ENCODE measurements around the gene SND1. TPM values are rescaled to one million over a fixed set of nuclear protein-coding genes. Genes with fewer than 3 reads are reported as not detected.

The SND1 gene
- total RNA-seq, 4 donors from 2014 or later = 70.8 to 141 (median 85.7) TPM

GRCh38 chr7:127818306-127818705, 166.3 kb downstream of the SND1 start:
- peaks cover 0 to 27% (median 2%) of the 10 kb centered on the region in 4 donors for H3K4me1 ChIP-seq
- no peaks in the 10 kb centered on the region for H3K9me3 ChIP-seq
- no peak overlapping the region for H3K27ac ChIP-seq
- TF ChIP-seq POLR2A (IDR thresholded peaks at IDR 0.05) = no peak
- TF ChIP-seq, protein P1, sequence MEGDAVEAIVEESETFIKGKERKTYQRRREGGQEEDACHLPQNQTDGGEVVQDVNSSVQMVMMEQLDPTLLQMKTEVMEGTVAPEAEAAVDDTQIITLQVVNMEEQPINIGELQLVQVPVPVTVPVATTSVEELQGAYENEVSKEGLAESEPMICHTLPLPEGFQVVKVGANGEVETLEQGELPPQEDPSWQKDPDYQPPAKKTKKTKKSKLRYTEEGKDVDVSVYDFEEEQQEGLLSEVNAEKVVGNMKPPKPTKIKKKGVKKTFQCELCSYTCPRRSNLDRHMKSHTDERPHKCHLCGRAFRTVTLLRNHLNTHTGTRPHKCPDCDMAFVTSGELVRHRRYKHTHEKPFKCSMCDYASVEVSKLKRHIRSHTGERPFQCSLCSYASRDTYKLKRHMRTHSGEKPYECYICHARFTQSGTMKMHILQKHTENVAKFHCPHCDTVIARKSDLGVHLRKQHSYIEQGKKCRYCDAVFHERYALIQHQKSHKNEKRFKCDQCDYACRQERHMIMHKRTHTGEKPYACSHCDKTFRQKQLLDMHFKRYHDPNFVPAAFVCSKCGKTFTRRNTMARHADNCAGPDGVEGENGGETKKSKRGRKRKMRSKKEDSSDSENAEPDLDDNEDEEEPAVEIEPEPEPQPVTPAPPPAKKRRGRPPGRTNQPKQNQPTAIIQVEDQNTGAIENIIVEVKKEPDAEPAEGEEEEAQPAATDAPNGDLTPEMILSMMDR (IDR thresholded peaks at IDR 0.05) = no peak
- TF ChIP-seq EP300 (IDR thresholded peaks at IDR 0.05) = no peak
- 96 to 100% methylated on average over 2 of the region's 2 CpGs for WGBS, 2 donors
- no peak overlapping the region for H3K4me3 ChIP-seq
- no peaks in the 10 kb centered on the region for H3K36me3 ChIP-seq
- DNase-seq (ENCODE audit: low spot score in 2 of 2) = no peak
- H3K27me3 ChIP-seq = no peaks in the 10 kb centered on the region

- H3K4me3 ChIP-seq = no peak overlapping the region
- H3K9me3 ChIP-seq = no peaks in the 10 kb centered on the region
- H3K27ac ChIP-seq = no peak overlapping the region
- peaks cover 0 to 19% (median 2%) of the 10 kb centered on the region in 4 donors for H3K4me1 ChIP-seq
- TF ChIP-seq EP300 (IDR thresholded peaks at IDR 0.05) = no peak
- TF ChIP-seq POLR2A (IDR thresholded peaks at IDR 0.05) = no peak
- TF ChIP-seq, protein P1 (IDR thresholded peaks at IDR 0.05) = no peak
- 61 to 62% methylated on average over 4 of the region's 4 CpGs for WGBS, 2 donors
- H3K36me3 ChIP-seq = no peaks in the 10 kb centered on the region
- no peak for DNase-seq (ENCODE audit: low spot score in 2 of 2)
- no peaks in the 10 kb centered on the region for H3K27me3 ChIP-seq
Observed at GRCh38 chr7:127819975-127820731, 168.2 kb downstream of the SND1 start.

DNA sequence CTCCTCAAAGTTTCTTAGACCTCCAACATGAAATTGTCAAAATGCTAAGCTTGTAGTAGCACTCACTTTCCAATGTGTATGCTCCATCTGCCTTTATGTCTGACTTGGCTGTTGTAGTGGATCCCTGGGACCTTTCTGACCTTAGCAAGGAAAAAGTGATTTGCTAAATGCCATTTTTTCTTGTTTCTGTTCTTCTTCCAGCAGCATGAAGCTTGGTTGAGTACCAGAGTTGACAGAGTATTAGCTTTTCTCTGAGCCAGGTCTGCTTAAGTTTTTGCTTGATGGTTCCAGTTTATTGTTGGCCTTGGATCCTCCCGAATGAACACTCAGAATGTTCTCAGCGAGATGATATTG, 168.7 kb downstream of the SND1 start:
- TF ChIP-seq POLR2A (IDR thresholded peaks at IDR 0.05) = no peak
- TF ChIP-seq EP300 (IDR thresholded peaks at IDR 0.05) = no peak
- TF ChIP-seq, protein P1 (IDR thresholded peaks at IDR 0.05) = no peak
- 66 to 74% methylated on average over 2 of the region's 2 CpGs for WGBS, 2 donors
- Histone ChIP-seq H3K27ac (no peak overlapping the region), H3K27me3 (no peaks in the 10 kb centered on the region), H3K9me3 (no peaks in the 10 kb centered on the region), H3K4me1 (peaks cover 0 to 19% (median 2%) of the 10 kb centered on the region in 4 donors), H3K4me3 (no peak overlapping the region), H3K36me3 (no peaks in the 10 kb centered on the region)
- DNase-seq (ENCODE audit: low spot score in 2 of 2) = no peak

- H3K9me3 ChIP-seq = no peaks in the 10 kb centered on the region
- no peaks in the 10 kb centered on the region for H3K36me3 ChIP-seq
- H3K4me1 ChIP-seq = peaks cover 0 to 19% (median 2%) of the 10 kb centered on the region in 4 donors
- no peak for DNase-seq (ENCODE audit: low spot score in 2 of 2)
- 67 to 78% methylated on average over 1 of the region's 1 CpG for WGBS, 2 donors
- TF ChIP-seq, protein P1 (IDR thresholded peaks at IDR 0.05) = no peak
- TF ChIP-seq POLR2A (IDR thresholded peaks at IDR 0.05) (no peak), EP300 (IDR thresholded peaks at IDR 0.05) (no peak)
- no peak overlapping the region for H3K27ac ChIP-seq
- no peak overlapping the region for H3K4me3 ChIP-seq
- H3K27me3 ChIP-seq = no peaks in the 10 kb centered on the region
Observed at GRCh38 chr7:127821146-127821545, 169.2 kb downstream of the SND1 start.

GRCh38 chr7:127822822-127823508, 171.0 kb downstream of the SND1 start:
- no peak for DNase-seq (ENCODE audit: low spot score in 2 of 2)
- Histone ChIP-seq H3K27me3 (no peaks in the 10 kb centered on the region), H3K36me3 (no peaks in the 10 kb centered on the region), H3K4me1 (peaks cover 0 to 19% (median 2%) of the 10 kb centered on the region in 4 donors), H3K27ac (no peak overlapping the region), H3K4me3 (no peak overlapping the region), H3K9me3 (no peaks in the 10 kb centered on the region)
- WGBS, 2 donors = 93 to 96% methylated on average over 5 of the region's 5 CpGs
- TF ChIP-seq EP300 (IDR thresholded peaks at IDR 0.05) = no peak
- no peak for TF ChIP-seq POLR2A (IDR thresholded peaks at IDR 0.05)
